SK-N-SH (cell line): ENCODE measurements around the gene NR6A1. TPM values are rescaled to one million over a fixed set of nuclear protein-coding genes. Genes with fewer than 3 reads are reported as not detected.

Experiments used
- CTCF ChIA-PET: fragments of 300-600, 350-600 bp; formaldehyde crosslinking; extraction: SDS; loops from one replicate; lab custom pipeline; 2021; lab: Yijun Ruan, JAX
- POLR2A ChIA-PET: fragments of 350-600 bp; sonication (Branson Sonifier 250); formaldehyde crosslinking; extraction: SDS; loops from one replicate; lab custom pipeline; 2020; ENCODE audit warnings: antibody characterized with exemption, inconsistent platforms; lab: Yijun Ruan, JAX
- DNase-seq: peaks from one replicate; pipeline ENCODE4 v3.0.0; 2012
- H2AFZ ChIP-seq: fragments of 200-600 bp; sonication (generic); 2 replicates; pipeline ENCODE4 v1.8.1; 2016; ENCODE audit warnings: antibody characterized with exemption, mild to moderate bottlenecking, low read depth
- H3F3A ChIP-seq: fragments of 200-600 bp; sonication (generic); replicated peaks from 2 replicates; pipeline ENCODE3; 2016; ENCODE audit warnings: antibody characterized with exemption, mild to moderate bottlenecking; ENCODE audit not compliant: insufficient read depth
- H3K27ac ChIP-seq, 2 experiments: fragments of 200-500 bp in 1 of 2; fragments of 200-600 bp in 1 of 2; sonication (Bioruptor generic) in 1 of 2; sonication (generic), shearing (Covaris generic) in 1 of 2; 2 replicates each; pipeline versions ENCODE4 v1.5.1 to v1.6.1; 2014 to 2016; ENCODE audit warnings: low read depth in 2 of 2, inconsistent platforms in 1 of 2, low read length in 1 of 2, mild to moderate bottlenecking in 1 of 2, mixed read lengths in 1 of 2
- H3K27me3 ChIP-seq: fragments of 200-600 bp; sonication (generic), shearing (Covaris generic); 2 replicates; pipeline ENCODE4 v1.6.1; 2016; ENCODE audit warnings: mixed run types; ENCODE audit not compliant: insufficient read depth
- H3K36me3 ChIP-seq, 2 experiments: fragments of 200-500 bp in 1 of 2; fragments of 200-600 bp in 1 of 2; sonication (Bioruptor generic) in 1 of 2; sonication (generic) in 1 of 2; replicated peaks in 1 of 2; 2 replicates each; pipeline versions ENCODE3 to v1.5.1; 2014 to 2016; ENCODE audit warnings: low read length in 1 of 2, mild to moderate bottlenecking in 1 of 2; ENCODE audit not compliant: insufficient read depth in 2 of 2, control insufficient read depth in 1 of 2
- H3K4me1 ChIP-seq, 2 experiments: fragments of 200-500 bp in 1 of 2; fragments of 200-600 bp in 1 of 2; sonication (Bioruptor generic) in 1 of 2; sonication (generic), shearing (Covaris generic) in 1 of 2; 2 replicates each; pipeline versions ENCODE4 v1.5.1 to v1.6.1; 2014 to 2016; ENCODE audit warnings: low read depth in 1 of 2, low read length in 1 of 2, mixed run types in 1 of 2; ENCODE audit not compliant: insufficient read depth in 2 of 2, control insufficient read depth in 1 of 2
- H3K4me2 ChIP-seq: fragments of 200-600 bp; sonication (generic), shearing (Covaris generic); 2 replicates; pipeline ENCODE4 v1.6.1; 2017; ENCODE audit warnings: mixed run types
- H3K4me3 ChIP-seq, 2 experiments: fragments of 200-500 bp in 1 of 2; fragments of 200-600 bp in 1 of 2; sonication (Bioruptor generic) in 1 of 2; sonication (generic), shearing (Covaris generic) in 1 of 2; 2 replicates each; pipeline versions ENCODE4 v1.5.1 to v1.8.1; 2014 to 2016; ENCODE audit warnings: low read depth in 2 of 2, inconsistent platforms in 1 of 2, low read length in 1 of 2, mild to moderate bottlenecking in 1 of 2, mixed read lengths in 1 of 2, moderate library complexity in 1 of 2
- H3K79me2 ChIP-seq: fragments of 200-600 bp; sonication (generic); 2 replicates; pipeline ENCODE4 v1.8.1; 2017; ENCODE audit warnings: mild to moderate bottlenecking; ENCODE audit not compliant: insufficient read depth
- H3K9ac ChIP-seq: fragments of 200-600 bp; sonication (generic); 2 replicates; pipeline ENCODE4 v1.6.1; 2017; ENCODE audit warnings: mixed run types
- H3K9me2 ChIP-seq: fragments of 200-600 bp; sonication (generic); 2 replicates; pipeline ENCODE4 v1.6.1; 2017; ENCODE audit warnings: mixed run types
- H3K9me3 ChIP-seq: fragments of 200-600 bp; sonication (generic); 2 replicates; pipeline ENCODE4 v1.6.1; 2017; ENCODE audit warnings: mixed run types, mild to moderate bottlenecking, moderate library complexity
- H4K20me1 ChIP-seq: fragments of 200-600 bp; sonication (generic); 2 replicates; pipeline ENCODE4 v1.6.1; 2017; ENCODE audit warnings: mild to moderate bottlenecking, mixed run types; ENCODE audit not compliant: insufficient read depth
- CTCF ChIP-seq: fragments of 200-600 bp; sonication (generic); IDR thresholded peaks from 2 replicates; pipeline ENCODE4 v1.6.1; 2017; ENCODE audit warnings: antibody characterized with exemption, mild to moderate bottlenecking, moderate library complexity
- ELF1 ChIP-seq: IDR thresholded peaks from 2 replicates; pipeline ENCODE4 v1.4.0; 2012
- EP300 ChIP-seq, 2 experiments: IDR thresholded peaks; 2 replicates each; pipeline versions ENCODE4 v1.4.0 to v1.6.1; 2012; ENCODE audit warnings: borderline replicate concordance in 1 of 2, low read depth in 1 of 2, low read length in 1 of 2
- EZH2phosphoT487 ChIP-seq: fragments of 200-600 bp; sonication (generic); IDR thresholded peaks from 2 replicates; pipeline ENCODE4 v1.6.1; 2017; ENCODE audit warnings: low read depth, mixed run types, mild to moderate bottlenecking, antibody characterized with exemption, moderate library complexity, borderline replicate concordance
- FOSL2 ChIP-seq: IDR thresholded peaks from 2 replicates; pipeline ENCODE4 v1.4.0; 2012; ENCODE audit warnings: low read depth, mild to moderate bottlenecking, moderate library complexity, borderline replicate concordance
- GATA2 ChIP-seq: sonication (generic); formaldehyde crosslinking; IDR thresholded peaks from 2 replicates; pipeline ENCODE4 v1.5.0; 2020; ENCODE audit warnings: mild to moderate bottlenecking, missing genetic modification reagents
- IRF3 ChIP-seq: fragments of 150-350 bp; IDR thresholded peaks from 2 replicates; pipeline ENCODE4 v1.6.1; 2016; ENCODE audit warnings: mild to moderate bottlenecking, low read depth, low read length
- MXI1 ChIP-seq: IDR thresholded peaks from 2 replicates; pipeline ENCODE4 v1.6.1; 2012; ENCODE audit warnings: mild to moderate bottlenecking, low read depth, low read length, improper control_type of control experiment
- PBX3 ChIP-seq: IDR thresholded peaks from 2 replicates; pipeline ENCODE4; 2012
- RCOR1 ChIP-seq: fragments of 150-350 bp; IDR thresholded peaks from 2 replicates; pipeline ENCODE4 v1.6.1; 2017; ENCODE audit warnings: antibody characterized with exemption, low read length
- REST ChIP-seq: IDR thresholded peaks from 2 replicates; pipeline ENCODE4 v1.6.1; 2012; ENCODE audit warnings: mild to moderate bottlenecking, low read depth, low read length, moderate library complexity
- RFX5 ChIP-seq: IDR thresholded peaks from 2 replicates; pipeline ENCODE4 v1.6.1; 2012; ENCODE audit warnings: mild to moderate bottlenecking, improper control_type of control experiment, low read length
- SIN3A ChIP-seq: IDR thresholded peaks from 2 replicates; pipeline ENCODE4 v1.6.1; 2012; ENCODE audit warnings: low read depth, mild to moderate bottlenecking, low read length, moderate library complexity, borderline replicate concordance
- TCF12 ChIP-seq: IDR thresholded peaks from 2 replicates; pipeline ENCODE4 v1.4.0; 2012
- ZBTB33 ChIP-seq: IDR thresholded peaks from 2 replicates; pipeline ENCODE4 v1.4.0; 2012; ENCODE audit warnings: low read depth, borderline replicate concordance
- WGBS: methylation state at CpG from one replicate; pipeline ENCODE4 v1.1.6; 2017; ENCODE audit warnings: low lambda C conversion rate; 5-methylcytosine and 5-hydroxymethylcytosine counted together
- polyA plus RNA-seq, 3 experiments: library from polyadenylated mRNA; depleted of rRNA; stranded (reverse); fragments of >200 nt; gene quantifications; 2 replicates each; pipeline ENCODE4 v1.2.3, GENCODE V29; 2012

Gene NR6A1
- polyA plus RNA-seq, 1 of the 3 experiments (the other 2 are of a cell fraction), result 1.2 TPM

- TF ChIP-seq CTCF, result no peak
Measured at GRCh38 chr9:124517600-124517999, 253.5 kb downstream of the NR6A1 start (continued).

GRCh38 chr9:124514874-124515273 is 256.2 kb downstream of the NR6A1 start:
- Histone ChIP-seq H3K4me2 (no peak overlapping the region), H2AFZ (no peak overlapping the region), H3K9me2 (no peaks in the 10 kb centered on the region), H3F3A (no peaks in the 10 kb centered on the region), H3K9ac (no peak overlapping the region), H3K4me1 (peaks cover 0 to 31% of the 10 kb centered on the region in 2 experiments; a peak in 2 of 4 replicates), H3K27ac (no peak overlapping the region), H3K9me3 (no peaks in the 10 kb centered on the region), H3K79me2 (no peaks in the 10 kb centered on the region), H3K36me3 (no peaks in the 10 kb centered on the region), H4K20me1 (no peaks in the 10 kb centered on the region), H3K4me3 (no peak overlapping the region), H3K27me3 (no peaks in the 10 kb centered on the region)
- TF ChIP-seq ELF1 (no peak), REST (no peak), FOSL2 (no peak)
- DNase-seq, result no peak
- ChIA-PET POLR2A (no interaction called here), CTCF (interaction anchor here (1.0 to 5.0 kb wide), 4 partner anchors 12 to 95 kb away, joined by 3 to 20 read pairs (median 11); no protein-coding TSS in a partner anchor)
- 91% methylated on average over 5 of the region's 5 CpGs for WGBS

GRCh38 chr9:124514125-124514524 is 257.0 kb downstream of the NR6A1 start:
- no peaks in the 10 kb centered on the region for H3K27me3 ChIP-seq
- H3K9me2 ChIP-seq, result no peaks in the 10 kb centered on the region
- H2AFZ ChIP-seq, result no peak overlapping the region
- DNase-seq, result no peak
- no peak overlapping the region for H3K9ac ChIP-seq
- H3K4me3 ChIP-seq, result no peak overlapping the region
- no peaks in the 10 kb centered on the region for H3F3A ChIP-seq
- peaks cover 0 to 31% of the 10 kb centered on the region in 2 experiments; a peak in 2 of 4 replicates for H3K4me1 ChIP-seq
- H4K20me1 ChIP-seq, result no peaks in the 10 kb centered on the region
- no peak overlapping the region for H3K4me2 ChIP-seq
- CTCF ChIA-PET, result interaction anchor here (1.0 to 5.0 kb wide), 5 partner anchors 13 to 95 kb away, joined by 3 to 20 read pairs (median 6); no protein-coding TSS in a partner anchor
- no peaks in the 10 kb centered on the region for H3K79me2 ChIP-seq
- no peak overlapping the region for H3K27ac ChIP-seq
- no peaks in the 10 kb centered on the region for H3K36me3 ChIP-seq
- no peaks in the 10 kb centered on the region for H3K9me3 ChIP-seq
- POLR2A ChIA-PET, result no interaction called here
- 90% methylated on average over 4 of the region's 4 CpGs for WGBS
- TF ChIP-seq RFX5, result no peak
- TF ChIP-seq MXI1, result no peak
- TF ChIP-seq RCOR1, result no peak
- no peak for TF ChIP-seq IRF3
- no peak for TF ChIP-seq GATA2
- no peak for TF ChIP-seq EZH2phosphoT487
- TF ChIP-seq SIN3A, result no peak
- TF ChIP-seq PBX3, result no peak
- no peak for TF ChIP-seq ZBTB33
- TF ChIP-seq EP300 (IDR thresholded peaks at IDR 0.05; ENCODE audit: borderline replicate concordance in 1 of 2, low read depth in 1 of 2, low read length in 1 of 2), result no peak
- no peak for TF ChIP-seq TCF12
